ENCODE results near the gene DYSF. TPM values are rescaled to one million over a fixed set of nuclear protein-coding genes. Genes with fewer than 3 reads are reported as not detected.

The DYSF gene
- polyA plus RNA-seq, 1 donor (not counting 4 experiments of a cell fraction or from before 2014, with no cell fraction given): 8.2 TPM

DNA sequence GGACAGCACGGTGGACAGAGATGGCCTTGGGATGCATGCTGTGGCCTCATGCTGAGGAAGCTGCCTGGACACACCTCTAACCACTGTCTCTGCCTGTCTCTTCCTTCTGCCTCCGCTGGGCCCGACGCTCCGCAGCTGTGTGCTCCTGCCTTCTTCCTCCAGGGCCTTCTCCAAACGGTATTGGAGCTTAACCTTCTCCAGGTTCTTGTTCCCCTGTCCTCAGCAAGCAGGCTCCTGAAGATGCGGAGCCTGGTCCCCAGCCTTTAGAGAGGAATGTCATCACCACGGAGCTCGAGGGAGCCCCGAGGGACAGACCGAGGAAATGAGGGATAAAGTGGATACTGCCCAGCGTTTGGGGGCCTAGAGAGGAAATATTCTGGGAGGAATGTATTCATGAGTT, 155.1 kb downstream of the DYSF start:
- H3K79me2 ChIP-seq (ENCODE audit: control insufficient read depth, insufficient read depth, low read length): no peaks in the 10 kb centered on the region
- no peaks in the 10 kb centered on the region for H3K36me3 ChIP-seq (ENCODE audit: control insufficient read depth in 2 of 2, extremely low read depth in 1 of 2, insufficient read depth in 2 of 2, low read length in 2 of 2)
- no peaks in the 10 kb centered on the region for H3K4me1 ChIP-seq (ENCODE audit: control insufficient read depth, extremely low read depth, insufficient read depth, low read length)
- DNase-seq (ENCODE audit: low read depth, low spot score) (no peak), FAIRE-seq (no peak)
- no peak overlapping the region for H3K27ac ChIP-seq (ENCODE audit: control insufficient read depth, insufficient read depth, low read length)
- H2AFZ ChIP-seq (ENCODE audit: control insufficient read depth, low read length): no peak overlapping the region
- no peaks in the 10 kb centered on the region for H3K9me1 ChIP-seq (ENCODE audit: control insufficient read depth, extremely low read depth, insufficient read depth, low read length)
- H4K20me1 ChIP-seq (ENCODE audit: control insufficient read depth, extremely low read depth, insufficient read depth, low read length): no peaks in the 10 kb centered on the region
- peaks cover under 1% of the 10 kb centered on the region for H3K27me3 ChIP-seq (ENCODE audit: control insufficient read depth, extremely low read depth, insufficient read depth, low read length)
- H3K4me2 ChIP-seq (ENCODE audit: control insufficient read depth, extremely low read depth, insufficient read depth, low read depth, low read length): no peak overlapping the region
- no peaks in the 10 kb centered on the region for H3K9me3 ChIP-seq (ENCODE audit: control insufficient read depth, low read depth, low read length)
- dilution Hi-C loops (cut with MboI; ENCODE audit: extremely low pct_ligation_motif_present, low sequenced_read_pairs): no loop called here
- H3K4me3 ChIP-seq (ENCODE audit: control insufficient read depth in 2 of 3, extremely low read depth in 1 of 3, insufficient read depth in 2 of 3, low read depth in 1 of 3, low read length in 3 of 3): no peak overlapping the region
- H3K9ac ChIP-seq (ENCODE audit: control insufficient read depth, extremely low read depth, insufficient read depth, low read length): no peak overlapping the region
- no peak for TF ChIP-seq EZH2 (IDR thresholded peaks at IDR 0.05; ENCODE audit: low read length)
- TF ChIP-seq, protein P1, sequence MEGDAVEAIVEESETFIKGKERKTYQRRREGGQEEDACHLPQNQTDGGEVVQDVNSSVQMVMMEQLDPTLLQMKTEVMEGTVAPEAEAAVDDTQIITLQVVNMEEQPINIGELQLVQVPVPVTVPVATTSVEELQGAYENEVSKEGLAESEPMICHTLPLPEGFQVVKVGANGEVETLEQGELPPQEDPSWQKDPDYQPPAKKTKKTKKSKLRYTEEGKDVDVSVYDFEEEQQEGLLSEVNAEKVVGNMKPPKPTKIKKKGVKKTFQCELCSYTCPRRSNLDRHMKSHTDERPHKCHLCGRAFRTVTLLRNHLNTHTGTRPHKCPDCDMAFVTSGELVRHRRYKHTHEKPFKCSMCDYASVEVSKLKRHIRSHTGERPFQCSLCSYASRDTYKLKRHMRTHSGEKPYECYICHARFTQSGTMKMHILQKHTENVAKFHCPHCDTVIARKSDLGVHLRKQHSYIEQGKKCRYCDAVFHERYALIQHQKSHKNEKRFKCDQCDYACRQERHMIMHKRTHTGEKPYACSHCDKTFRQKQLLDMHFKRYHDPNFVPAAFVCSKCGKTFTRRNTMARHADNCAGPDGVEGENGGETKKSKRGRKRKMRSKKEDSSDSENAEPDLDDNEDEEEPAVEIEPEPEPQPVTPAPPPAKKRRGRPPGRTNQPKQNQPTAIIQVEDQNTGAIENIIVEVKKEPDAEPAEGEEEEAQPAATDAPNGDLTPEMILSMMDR (optimal IDR thresholded peaks at IDR 0.05 in 1 of 3, IDR thresholded peaks at IDR 0.05 in 1 of 3, conservative IDR thresholded peaks at IDR 0.05 in 1 of 3; ENCODE audit: extremely low read depth in 1 of 3, insufficient read depth in 2 of 3, low read length in 3 of 3): no peak

DNA sequence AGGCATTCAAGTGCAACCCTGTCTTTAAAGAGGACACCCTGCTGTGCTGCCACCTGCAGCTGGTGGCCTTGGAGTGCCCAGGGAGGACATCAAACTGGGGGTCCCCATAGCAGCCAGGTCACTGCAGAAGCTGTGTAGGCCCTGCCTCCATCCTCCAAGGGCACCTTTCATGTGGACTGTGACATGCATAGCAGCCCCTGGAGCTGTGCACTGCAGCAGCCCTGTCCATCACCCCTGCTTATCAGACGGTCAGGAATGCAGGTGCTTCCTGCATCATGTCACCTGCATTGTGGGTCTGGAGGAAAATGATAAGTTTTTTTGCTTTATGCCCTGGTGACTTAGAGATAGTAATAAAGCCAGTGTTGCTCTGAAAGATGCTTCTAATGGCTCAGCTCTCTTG, 155.7 kb downstream of the DYSF start:
- no peak for FAIRE-seq
- Histone ChIP-seq H3K4me1 (ENCODE audit: control insufficient read depth, extremely low read depth, insufficient read depth, low read length) (no peaks in the 10 kb centered on the region), H2AFZ (ENCODE audit: control insufficient read depth, low read length) (no peak overlapping the region), H3K36me3 (ENCODE audit: control insufficient read depth in 2 of 2, extremely low read depth in 1 of 2, insufficient read depth in 2 of 2, low read length in 2 of 2) (no peaks in the 10 kb centered on the region), H3K27ac (ENCODE audit: control insufficient read depth, insufficient read depth, low read length) (no peak overlapping the region), H3K79me2 (ENCODE audit: control insufficient read depth, insufficient read depth, low read length) (no peaks in the 10 kb centered on the region), H3K9me1 (ENCODE audit: control insufficient read depth, extremely low read depth, insufficient read depth, low read length) (no peaks in the 10 kb centered on the region), H3K9me3 (ENCODE audit: control insufficient read depth, low read depth, low read length) (no peaks in the 10 kb centered on the region), H3K9ac (ENCODE audit: control insufficient read depth, extremely low read depth, insufficient read depth, low read length) (no peak overlapping the region), H3K4me3 (ENCODE audit: control insufficient read depth in 2 of 3, extremely low read depth in 1 of 3, insufficient read depth in 2 of 3, low read depth in 1 of 3, low read length in 3 of 3) (no peak overlapping the region), H3K4me2 (ENCODE audit: control insufficient read depth, extremely low read depth, insufficient read depth, low read depth, low read length) (no peak overlapping the region), H4K20me1 (ENCODE audit: control insufficient read depth, extremely low read depth, insufficient read depth, low read length) (no peaks in the 10 kb centered on the region), H3K27me3 (ENCODE audit: control insufficient read depth, extremely low read depth, insufficient read depth, low read length) (no peaks in the 10 kb centered on the region)
- no peak for TF ChIP-seq EZH2 (IDR thresholded peaks at IDR 0.05; ENCODE audit: low read length)
- TF ChIP-seq, protein P1 (optimal IDR thresholded peaks at IDR 0.05 in 1 of 3, IDR thresholded peaks at IDR 0.05 in 1 of 3, conservative IDR thresholded peaks at IDR 0.05 in 1 of 3; ENCODE audit: extremely low read depth in 1 of 3, insufficient read depth in 2 of 3, low read length in 3 of 3): no peak
- DNase-seq (ENCODE audit: low read depth, low spot score): no peak
- dilution Hi-C loops (cut with MboI; ENCODE audit: extremely low pct_ligation_motif_present, low sequenced_read_pairs): no loop called here

Measured in keratinocyte (primary cell).